Measurements from ENCODE around the gene FAM98B.

FAM98B gene

DNA sequence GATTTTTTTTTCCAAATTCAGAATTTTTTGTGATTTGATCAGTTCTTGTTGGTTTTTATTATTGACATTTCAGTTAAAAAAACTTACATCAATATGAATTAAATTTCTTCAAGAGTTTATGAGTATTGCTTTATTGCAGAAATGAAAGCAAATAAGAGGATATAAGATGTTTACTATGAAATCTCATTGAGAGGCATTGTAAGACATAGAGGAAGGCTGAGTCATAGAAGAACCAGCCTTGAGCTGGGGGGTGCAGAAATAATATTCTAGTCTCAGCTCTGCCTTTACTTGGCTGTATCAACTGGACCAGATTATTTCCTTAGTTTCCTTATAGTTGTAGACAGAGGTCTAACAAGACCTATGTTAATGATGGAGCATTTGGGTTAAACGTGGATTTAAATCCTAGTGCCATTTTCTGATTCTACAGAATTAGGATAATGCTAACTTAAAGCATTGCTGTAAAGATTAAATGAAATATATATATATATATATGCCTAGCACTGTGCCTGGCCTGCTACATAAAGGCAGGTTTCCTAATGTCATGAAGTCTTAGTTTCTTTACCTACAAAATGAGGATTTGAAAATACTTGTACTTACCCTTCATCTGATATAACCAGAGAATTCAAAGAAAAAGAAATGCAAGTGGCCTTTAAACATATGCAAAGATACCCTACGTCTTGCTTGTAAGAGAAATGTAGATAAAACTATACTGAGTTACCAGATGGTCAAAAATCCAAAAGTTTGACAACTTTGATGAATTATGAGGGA lies 7.3 kb downstream of the FAM98B start:
- peak; percentile 53 for DNase-seq

DNA sequence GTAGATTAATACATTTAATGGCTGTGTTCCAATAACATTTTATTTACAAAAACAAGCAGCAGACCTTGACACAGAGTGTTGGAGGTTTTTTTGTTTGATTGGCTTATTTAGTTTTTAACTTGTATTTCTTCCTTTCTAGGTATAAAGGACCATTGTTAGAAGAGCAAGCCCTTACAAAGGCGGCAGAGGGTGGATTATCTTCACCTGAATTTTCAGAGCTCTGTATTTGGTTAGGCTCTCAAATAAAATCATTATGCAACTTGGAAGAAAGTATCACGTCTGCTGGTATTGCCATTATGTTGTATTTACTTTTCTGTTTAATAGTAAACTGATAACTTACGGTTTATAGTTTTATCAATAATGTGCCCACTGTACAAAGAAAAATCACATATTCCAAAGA lies 10.0 kb downstream of the FAM98B start:
- DNase-seq = no peak

DNA sequence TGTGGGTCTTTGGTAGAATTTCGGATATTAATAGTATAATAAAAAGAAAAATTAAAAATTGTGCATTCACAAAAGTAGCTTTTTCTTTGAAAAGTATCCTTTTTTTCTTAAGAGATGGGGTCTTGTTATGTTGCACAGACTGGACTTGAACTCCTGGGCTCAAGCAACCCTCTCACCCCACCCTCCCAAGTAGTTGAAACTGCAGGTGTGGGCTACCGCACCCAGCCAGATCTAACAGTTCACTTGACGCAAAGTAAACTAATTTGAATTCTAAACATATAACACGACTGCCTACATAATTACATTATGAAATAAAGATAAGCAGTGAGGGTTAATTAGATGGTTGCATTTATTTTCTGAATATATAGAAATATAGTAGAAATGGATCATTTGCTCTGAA lies 10.7 kb downstream of the FAM98B start:
- no peak for DNase-seq

DNA sequence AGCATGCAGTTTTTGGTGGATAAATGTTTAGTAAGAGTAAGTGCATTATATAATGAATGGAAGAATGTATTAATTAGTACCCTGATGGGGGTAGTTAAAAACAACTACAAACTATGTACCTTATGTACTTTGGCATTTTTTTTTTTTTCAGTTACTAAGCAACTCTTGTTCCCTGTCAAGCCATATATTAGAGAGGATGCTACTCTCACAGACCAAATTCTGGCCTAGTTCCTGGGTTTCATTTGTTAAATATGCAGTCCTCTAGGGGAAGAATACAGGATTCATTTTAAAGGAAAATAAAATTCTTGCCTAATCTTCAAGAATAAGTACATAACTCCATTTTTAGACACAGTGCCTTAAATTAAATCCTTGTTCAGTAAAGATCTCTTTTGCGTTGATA lies 16.9 kb downstream of the FAM98B start:
- no peak for DNase-seq

DNA sequence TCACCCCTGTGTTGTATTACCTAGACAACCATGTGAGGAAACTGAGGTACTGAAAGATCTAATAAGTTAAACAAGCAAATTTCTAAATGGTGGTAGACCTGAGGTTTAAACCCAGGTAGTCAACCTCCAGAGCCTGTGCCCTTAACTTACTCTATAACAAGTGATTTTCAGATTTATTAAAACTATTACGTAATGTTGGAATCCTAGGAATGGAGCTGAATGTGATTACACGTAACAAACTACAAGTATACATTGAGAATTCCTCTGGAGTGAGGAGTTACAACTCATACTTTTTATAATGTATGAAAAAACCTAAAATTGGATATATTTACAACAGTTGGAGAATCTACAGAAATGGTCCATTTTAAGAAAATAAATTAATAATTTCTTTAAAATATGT lies 18.0 kb downstream of the FAM98B start:
- DNase-seq = peak; percentile 16

DNA sequence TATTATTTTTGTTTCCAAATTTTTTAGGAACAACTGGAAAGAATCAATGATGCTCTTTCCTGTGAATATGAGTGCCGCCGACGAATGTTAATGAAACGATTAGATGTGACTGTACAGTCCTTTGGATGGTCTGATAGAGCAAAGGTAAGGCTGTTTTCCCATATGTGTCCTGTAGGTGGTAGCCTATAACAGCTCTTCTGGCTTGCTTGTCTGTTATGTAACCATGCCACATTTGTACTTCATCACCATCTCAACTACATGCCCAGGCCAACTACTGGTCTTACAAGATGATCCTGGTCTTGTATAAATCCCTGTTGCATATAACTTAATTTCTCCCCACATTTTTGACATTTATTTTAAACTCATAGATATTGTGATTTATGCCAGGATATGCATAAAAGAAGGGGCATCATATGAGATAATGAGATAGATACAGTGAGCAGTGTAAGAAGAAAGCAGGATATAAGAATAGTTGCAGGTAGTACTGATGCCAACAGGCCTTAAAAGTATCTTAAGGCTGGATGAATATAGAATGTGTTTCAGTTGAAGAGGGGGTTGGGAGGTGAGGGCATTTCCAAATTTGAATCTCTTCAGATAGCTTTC lies 20.3 kb downstream of the FAM98B start:
- peak; percentile 74 for DNase-seq

DNA sequence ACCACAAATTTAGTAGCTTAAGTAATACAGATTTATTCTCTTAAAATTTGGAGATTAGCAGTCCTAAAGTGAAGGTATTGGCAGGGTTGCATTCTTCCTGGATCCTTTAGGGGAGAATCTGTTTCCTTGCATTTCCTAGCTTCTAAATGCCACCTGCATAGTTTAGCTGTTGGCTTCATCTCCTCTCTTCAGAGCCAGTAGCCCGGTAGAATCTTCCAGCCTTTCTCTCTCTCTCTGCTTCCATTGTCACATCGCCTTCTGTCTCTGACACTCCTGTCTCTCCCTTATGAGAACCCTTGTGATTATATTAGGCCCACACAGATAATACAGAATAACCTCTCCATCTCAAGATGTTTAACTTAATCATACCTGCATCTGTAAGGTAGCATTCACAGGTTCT lies 21.4 kb downstream of the FAM98B start:
- DNase-seq = no peak

DNA sequence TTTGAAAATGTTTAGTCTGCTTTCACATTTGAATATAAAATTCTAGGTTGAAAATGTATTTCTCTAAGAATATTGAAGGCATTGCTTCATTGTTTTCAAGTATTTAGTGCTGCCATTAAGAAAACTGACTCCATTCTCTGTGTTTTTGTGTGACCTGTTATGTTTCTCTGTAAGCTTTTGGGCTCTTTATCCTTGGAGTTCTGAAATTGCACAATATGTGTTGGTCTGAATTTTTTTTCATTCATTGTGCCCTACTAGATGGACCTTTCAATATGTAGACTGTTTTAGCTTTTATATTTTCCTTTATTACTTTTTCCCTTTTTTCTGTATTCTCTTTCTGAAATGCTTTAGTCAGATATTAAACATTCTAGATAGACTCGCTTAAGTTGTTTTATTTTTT lies 22.2 kb downstream of the FAM98B start:
- no peak for DNase-seq

DNA sequence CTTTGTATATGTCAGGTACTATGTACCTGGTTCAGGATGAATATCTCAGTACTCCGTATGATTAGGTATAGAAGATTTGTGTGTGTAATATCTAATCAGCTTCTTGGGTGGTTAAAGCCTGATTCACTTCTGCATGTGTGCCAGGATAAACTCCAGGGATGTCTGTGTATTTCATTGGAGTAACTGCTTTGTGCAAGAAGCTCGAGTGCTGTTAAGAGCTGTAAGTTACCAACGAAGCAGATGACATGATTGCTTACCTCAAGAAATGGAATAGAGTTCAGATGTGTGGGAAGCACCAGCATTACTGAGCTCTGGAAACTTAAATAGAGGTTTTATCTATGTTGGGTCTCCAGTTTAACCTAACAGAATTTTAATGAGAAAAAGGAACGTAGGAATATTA lies 23.7 kb downstream of the FAM98B start:
- DNase-seq = peak; percentile 16

DNA sequence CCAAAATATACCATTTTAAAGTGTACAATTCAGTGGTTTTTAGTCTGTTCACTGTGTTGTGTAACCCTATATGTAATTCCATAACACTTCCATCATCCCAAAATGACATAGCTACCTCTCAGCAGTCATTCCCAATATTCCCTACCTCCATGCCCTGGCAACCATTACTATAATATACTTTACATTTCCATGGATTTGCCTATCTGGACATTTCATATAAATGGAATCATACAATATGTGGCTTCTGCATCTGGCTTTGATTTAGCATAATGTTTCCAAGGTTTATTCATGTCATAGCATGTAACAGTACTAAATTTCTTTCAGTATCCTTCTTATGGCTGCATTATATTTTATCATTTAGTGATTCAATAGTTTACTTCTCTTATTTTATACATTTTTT lies 25.3 kb downstream of the FAM98B start:
- peak; percentile 79 for DNase-seq

DNA sequence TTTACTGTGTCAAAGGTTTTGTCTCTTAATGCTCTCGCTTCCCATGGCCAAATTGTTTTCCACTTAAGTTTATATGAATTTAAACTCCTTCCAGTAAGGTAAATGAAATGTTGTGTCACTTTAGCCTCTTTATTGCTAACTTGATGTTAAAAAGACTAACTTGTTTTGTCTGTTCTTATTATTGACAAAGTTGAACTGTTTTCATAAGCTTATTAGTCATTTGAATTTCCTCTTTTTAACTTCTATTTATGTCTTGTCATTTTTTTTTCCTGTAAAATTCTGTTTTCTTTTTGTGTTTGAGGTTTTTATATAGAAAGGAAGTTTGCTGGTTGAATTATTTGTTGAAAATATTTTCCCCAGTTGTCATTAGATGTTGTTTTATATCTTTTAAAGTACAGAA lies 25.8 kb downstream of the FAM98B start:
- peak; percentile 33 for DNase-seq

DNA sequence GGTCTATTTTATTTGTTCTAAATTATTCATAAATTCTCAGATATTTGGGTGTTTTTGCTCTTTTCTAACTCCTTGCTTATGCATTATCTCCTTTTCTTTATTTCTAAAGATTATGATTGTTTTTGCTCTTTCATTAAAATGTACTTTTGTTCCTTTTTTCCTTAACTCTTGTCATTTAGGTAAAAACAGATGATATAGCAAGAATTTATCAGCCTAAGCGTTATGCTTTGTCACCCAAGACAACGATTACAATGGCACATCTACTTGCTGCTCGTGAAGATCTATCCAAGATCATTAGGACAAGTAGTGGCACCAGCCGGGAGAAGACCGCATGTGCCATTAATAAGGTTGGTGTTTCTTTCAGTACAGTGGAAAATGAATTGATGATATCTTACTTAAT lies 27.2 kb downstream of the FAM98B start:
- DNase-seq = no peak

DNA sequence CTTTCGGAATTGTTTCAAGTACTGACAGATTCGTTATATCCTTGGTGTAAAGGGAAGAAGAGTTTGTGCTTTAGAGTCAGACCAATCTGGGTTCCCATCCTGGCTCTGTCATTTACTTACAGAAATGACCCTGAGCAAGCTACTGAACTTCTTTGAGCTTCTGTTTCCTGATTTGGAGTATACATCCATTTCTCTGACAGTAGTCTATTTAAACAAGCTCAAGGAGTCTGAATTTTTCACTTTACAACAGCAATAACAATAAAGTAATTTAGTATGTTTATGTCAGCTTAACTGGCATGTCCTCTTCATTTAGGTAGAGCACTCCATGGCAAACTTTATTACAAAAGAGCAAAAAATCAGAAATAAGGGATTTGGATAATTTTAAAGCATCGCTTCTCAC lies 27.8 kb downstream of the FAM98B start:
- no peak for DNase-seq

DNA sequence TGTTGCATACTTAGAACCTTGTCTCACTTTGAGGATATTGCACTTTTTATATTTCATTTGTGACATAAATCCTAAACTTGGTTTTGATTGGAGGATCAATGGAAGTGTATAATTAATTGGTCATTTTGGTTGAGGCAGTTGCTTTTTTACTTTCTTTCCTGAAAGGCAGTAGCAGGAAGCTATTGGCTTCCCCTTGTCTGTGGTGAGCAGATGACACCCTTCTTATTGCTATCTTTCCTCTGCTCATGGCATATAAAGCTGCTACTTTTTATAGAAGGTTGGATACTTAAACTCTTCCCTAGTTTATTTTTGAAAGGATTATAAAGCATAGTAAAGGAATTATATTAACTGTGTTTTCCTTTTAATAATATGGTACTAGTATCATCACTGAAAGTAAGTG lies 28.6 kb downstream of the FAM98B start:
- no peak for DNase-seq

DNA sequence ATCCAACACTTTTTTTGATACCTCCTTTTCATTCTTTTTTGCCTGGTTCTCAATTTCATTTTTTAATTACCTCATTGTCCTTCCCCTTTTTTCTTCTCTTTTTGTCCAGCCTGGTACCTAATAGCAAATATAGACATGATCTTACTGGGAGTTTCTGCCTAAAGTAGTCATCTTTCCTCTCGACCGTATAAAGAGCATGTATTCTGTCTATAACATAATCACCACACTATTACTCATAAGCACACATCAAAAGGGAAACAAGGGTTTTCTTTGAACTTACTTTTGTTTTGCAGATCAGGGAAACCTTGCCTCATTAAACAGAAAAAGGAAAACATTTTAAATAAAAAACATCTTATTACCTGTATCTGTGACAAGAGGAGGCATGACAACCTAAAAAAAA lies 33.0 kb downstream of the FAM98B start:
- DNase-seq = peak; percentile 52

DNA sequence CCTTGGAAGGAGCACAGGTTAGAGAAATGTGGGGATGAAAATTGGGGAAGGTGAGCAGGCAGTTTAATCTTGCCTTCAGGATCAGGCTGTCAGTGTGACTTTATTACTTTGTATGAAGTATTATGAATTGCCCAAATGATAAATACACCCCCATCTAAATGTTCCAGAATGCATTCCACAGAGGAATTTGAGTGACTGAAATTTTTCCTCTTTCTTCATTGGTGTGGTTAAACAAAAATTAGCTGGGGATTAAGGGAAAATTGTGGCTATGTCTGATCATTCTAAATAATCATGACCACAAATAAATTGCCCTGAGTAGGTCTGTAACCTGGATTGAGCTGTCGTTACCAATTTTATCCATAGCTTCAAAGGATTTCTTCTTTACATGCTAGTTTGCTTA lies 33.5 kb downstream of the FAM98B start:
- DNase-seq = peak; percentile 56

DNA sequence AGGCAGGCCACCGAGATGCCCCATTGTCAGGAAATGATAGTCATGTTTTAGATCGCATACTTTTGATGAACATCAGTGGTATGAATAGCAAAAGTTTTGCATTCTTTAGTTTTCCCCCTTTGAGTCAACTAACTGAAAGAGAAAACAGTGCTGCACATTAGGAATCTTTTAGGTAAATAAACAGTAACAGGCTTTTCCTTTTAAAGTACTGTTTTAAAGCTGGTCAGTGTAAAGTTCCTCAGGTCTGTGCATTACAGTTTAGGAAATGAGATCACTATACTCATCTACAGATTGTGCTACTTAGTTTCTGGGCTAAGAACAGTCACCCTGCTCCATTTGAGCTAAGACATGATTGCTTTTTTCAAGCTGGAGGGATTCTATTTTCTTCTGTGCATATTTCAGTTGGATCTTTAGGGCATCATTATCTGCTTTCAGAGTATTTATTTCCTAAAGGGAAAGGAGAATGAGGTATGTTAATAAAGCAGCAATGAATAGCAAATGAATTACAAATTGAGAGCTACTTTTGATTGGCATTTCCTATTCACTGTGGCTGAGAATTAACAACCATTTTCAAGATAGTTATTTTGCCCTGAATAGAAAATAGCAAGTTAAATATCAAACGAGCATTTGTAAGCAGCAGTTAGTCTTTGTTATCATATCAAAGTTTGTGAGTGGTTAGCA lies 36.5 kb downstream of the FAM98B start:
- peak; percentile 96 for DNase-seq

DNA sequence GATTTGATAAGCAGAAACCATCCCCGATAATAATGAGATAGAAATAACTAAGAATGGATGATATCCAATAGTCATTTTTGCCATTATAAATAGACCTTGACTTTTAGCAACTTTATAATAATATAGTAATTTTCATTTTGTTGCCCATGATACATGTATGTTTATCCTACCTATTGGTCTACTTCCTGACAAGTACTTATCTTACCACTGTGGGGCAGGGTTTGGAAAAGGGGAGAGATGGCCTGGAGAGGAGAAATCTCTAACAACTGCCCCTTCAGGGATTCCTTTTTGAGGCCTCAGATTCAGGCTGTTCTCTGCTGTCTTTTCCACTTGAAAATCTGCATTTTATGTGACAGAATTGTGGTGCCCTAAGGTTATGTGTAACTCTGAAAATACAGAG lies 42.2 kb downstream of the FAM98B start:
- no peak for DNase-seq

DNA sequence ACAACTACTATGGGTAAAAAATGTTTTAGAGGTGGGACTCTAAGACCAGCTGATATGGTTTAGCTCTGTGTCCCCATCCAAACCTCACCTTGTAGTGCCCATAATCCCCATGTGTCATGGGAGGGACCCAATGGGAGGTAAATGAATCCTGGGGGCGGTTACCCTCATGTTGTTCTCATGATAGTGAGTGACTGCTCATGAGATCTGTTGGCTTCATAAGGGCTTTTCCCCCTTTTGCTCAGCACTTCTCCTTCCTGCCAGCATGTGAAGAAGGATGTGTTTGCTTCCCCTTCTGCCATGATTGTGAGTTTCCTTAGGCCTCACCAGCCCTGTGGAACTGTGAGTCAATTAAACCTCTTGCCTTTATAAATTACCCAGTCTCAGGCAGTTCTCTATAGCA lies 45.7 kb downstream of the FAM98B start:
- no peak for DNase-seq

DNA sequence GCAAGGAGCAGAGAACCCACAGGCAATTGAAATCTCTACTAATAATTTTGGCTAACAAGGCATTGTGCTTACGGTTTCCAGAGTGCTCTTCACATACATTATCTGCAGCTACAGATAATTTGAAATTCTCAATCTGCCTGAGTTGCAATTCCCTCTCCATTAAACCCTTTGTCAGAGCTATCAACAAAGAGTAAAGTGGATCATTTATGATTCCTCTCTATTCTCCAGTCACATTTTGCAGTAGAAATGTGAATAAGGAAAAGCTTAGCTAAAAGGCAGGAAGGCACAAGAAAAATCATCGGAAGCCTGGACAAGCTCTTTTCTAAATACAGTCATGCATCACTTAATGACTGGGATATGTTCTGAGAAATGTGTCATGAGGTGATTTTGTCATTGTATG lies 49.6 kb downstream of the FAM98B start:
- DNase-seq = no peak

DNA sequence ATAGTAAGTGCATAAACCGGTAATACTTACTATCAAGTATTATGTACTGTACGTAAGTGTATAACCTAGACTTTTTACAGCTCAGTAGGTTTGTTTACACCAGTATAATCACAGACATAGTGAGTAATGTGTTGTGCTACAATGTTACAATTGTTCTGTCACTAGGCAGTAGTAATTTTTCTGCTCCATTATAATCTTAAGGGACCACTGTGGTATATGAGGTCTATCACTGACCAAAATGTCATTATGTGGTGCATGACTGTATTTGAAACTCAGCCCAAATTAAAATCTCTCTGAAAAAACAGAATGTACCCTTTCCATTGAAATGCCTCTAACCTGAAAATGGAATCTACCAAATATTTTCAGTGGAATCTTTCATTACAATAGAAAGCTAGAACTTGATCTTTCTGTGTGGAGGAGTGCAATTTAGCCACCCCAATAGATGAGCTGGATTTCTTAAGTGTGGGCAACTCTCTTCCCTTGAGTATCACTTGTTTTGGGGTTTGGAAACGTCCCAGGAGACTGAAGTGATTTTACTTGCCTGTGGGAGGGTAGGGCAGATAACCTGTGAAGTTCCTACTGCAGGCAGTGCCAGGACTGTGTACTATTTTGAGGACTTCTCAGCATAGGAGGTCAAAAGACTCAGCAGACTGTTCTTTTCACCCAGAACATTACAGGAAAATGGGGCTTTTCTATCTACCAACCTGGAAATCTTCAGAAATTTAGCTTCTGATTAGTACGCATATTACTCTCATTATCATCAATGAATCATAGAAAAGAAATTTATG lies 50.9 kb downstream of the FAM98B start:
- no peak for DNase-seq

DNA sequence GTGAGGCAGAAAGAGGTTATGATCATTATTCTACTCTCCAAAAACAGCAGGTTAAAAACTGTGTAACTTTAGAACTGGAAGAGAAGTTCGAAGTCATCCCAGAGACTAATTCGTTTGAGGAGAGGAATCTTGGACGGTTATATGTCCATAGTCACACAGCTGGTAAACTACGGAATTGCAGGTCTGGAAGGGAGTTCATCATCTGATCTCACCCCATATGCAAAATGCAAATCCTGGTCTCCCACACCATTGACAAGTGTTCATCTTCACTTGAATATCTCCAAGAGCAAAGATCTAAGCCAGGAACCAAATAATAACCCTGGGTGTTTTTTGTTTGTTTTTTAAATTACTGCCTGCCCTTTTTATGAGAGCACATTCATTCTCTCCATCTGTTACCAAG lies 53.1 kb downstream of the FAM98B start:
- no peak for DNase-seq

DNA sequence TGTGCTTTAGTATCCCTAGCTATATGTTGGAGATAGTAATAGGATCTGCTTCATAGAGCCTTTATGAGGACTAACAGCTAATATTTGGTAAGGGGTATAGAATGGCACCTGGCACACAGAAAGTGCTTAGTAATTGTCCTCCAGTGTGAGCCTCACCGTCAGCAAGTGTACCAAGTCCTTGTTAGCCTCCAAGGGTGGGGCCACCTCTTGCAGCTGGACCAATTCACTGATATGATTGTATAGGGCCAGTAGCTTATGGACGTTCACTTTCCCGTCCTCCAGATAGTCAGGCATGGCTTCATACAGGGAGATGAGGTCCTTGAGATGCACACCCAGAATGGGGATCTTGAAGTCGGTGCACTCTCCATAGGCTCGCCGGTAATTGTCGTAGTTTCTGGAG lies 53.6 kb downstream of the FAM98B start:
- DNase-seq = no peak
